Stimulated activated CD8-positive, alpha-beta memory T cell treated with anti-CD3 and anti-CD28 coated beads, Interleukin-7, amount 100 ng/mL, for 48 hours (primary cell): Measurements from ENCODE around the gene EIF1AD.
A peak's percentile ranks its signal among the peaks of the same experiment; 100 is the strongest.
"Not testable (repeated sequence)": the region's sequence is repeated elsewhere in the genome, so short reads cannot be mapped to it uniquely, and the experiment has no call there.

Experiments used
- DNase-seq, 2 donors: peaks; one replicate each; pipeline ENCODE4 v3.0.0-alpha.2; 2020; ENCODE audit warnings: low read depth in 1 of 2; ENCODE audit errors: extremely low read depth in 1 of 2

The EIF1AD gene

DNA sequence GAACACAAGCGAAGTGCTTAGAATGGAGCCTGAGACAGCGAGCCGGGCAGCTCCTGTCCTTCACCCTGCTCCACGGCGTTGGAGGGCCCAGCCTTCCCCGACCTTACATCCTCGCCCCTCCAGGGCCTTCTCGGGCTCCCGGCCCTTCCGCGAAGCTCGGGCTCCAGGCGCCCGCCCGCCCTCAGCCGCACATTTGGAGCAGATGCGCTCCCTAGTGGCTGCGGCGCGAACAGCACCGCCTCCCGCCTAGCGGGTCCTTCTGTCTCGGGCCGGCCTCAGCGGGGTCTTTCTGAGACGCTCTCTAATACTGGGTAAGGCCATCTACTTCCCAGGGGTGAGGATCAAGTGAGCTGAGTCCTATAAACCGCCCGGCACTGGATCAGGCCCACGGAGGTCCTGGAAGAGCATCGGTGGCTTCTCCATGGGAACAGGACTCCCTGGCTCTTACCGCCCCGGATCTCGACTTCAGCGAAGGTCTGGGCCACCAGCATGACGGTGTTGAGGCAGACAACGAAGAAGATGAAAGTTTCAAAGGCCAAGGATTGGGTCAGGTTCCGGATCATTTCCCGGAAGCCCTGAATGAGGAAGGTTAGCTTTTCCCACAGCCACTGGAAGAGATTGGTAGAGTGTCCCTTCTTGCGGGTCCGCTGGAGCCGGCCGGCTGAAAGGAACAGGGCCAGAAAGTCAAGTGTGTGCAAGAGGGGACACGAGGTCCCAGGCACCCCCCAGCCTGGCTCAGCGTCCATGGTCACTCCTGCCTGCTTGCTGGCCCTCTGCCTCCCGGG, 20.6 kb upstream of the EIF1AD start:
- peak; percentile 52 to 62 for DNase-seq

DNA sequence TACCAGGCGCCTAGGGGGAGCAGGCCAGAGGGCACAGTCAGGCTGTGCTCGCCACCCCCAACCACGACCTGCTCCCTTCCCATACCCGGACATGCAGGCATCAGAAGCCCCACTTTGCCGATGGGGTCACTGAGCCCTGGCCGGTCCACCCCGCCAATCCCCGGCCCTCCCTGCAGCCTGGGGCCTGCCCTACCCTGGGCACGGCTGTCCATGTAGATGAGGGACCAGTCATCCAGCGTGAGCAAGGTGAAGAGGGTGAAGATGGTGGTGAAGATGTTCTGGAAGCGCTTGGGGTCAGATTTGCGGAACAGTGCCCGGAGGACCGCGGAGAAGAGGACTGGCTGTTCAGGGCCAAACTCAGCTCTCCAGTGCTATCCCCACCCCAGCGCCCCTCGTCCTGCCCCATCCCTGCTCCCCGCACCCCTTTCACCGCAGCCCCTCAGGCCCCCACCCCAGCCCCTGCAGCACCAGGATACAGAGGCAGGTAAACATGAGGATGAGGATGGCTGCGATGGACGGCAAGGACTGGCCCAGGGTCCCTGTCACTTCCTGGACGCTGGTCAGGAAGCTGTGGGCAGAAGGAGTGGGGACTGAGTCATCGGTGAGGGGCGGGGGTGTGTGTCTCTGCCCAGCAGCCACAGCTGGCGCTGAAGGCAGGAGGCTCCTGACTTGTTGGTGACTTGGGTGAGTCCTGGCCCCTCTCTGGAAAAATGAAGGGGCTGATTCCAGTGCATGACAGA, 18.8 kb upstream of the EIF1AD start:
- peak in 1 of 2 donors; percentile 32 for DNase-seq

GRCh38 chr11:66020212-66020611, 18.3 kb upstream of the EIF1AD start:
- DNase-seq = no peak

DNA sequence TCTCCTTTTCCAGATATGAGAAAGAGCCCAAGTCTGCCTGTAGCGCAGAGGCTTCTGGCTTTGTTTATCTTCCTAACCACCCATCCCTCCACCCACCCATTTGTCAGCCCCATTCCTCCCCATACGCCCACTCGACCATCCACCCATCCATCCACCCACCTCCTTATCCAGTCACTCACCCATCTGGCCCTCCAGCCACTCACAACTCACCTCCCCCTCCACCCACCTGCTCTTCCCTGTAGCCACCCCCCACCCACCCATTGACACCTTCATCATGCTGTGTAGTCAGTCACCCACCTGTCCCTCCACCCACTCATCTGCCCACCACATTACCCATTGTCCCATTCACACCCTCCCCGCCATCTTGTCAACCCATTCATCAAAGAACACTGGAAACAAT, 15.4 kb upstream of the EIF1AD start:
- DNase-seq = no peak

DNA sequence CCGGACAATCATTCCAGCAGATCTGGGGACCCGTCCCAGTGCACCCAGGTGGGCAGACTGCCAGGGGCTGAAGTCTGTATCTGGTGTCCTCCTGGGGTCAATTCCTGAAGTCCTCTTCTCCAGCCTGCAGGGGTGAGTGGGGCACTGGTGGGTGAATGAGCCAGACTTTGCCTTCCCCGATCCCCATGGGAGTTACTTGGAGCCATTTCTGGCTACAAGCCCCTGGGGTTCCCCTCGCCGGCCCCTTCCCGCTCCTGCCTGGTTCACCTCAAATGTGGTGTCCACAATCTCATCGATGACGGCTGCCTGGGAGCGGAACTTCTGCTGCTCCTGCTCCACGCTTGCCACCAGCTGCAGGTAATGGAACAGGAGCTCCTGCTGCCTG, 14.8 kb upstream of the EIF1AD start:
- no peak for DNase-seq

- no peak for DNase-seq
These were observed 14.2 kb upstream of the EIF1AD start for GRCh38 chr11:66015936-66016792.

- DNase-seq = no peak
These were observed 13.5 kb upstream of the EIF1AD start for GRCh38 chr11:66015454-66015881.

DNA sequence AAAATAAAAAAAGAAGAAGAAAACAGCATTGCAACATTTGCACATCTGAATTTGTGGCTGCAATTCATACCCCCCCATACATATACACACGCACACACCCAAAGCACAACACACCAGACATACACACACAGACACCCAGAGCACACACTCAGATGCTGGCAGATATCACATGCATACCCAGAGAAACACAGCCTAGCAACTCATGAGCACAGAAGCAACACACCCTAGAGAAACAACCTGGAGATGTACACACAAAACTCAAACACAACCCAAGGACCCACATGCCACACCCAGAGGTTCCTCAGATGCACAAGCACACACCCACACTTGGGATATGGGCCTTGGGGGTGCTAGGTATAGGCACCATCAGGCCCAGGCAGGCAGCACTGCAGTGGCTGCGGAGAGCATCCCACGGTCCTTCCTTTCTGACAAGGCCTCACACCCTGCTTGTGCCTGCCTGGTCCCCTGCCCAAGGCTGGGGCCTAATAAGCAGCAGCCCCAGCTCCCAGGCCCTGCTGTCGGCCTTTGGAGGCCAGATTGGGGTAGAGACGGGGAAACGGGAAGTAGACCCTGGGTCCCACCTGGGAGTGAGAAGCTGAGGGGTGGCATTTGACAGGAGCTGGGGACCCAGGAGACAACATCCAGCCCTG, 13.0 kb upstream of the EIF1AD start:
- DNase-seq = no peak

DNA sequence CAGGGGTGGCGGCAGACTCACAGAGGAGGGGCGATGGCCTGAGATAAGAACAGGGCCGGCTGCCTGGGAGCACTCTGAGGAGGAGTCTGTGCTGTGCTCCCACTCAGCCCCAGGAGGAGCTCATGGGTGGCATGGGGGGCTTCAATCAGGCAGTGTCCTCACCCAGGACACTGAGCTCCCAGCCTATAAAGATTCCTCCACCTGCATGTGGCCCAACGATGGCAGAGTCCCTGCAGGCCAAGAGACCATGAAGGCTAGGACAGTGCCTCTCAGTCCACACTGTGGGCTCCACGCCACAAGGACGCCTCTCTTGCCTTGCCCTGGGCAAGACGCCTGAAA, 11.8 kb upstream of the EIF1AD start:
- DNase-seq = no peak

DNA sequence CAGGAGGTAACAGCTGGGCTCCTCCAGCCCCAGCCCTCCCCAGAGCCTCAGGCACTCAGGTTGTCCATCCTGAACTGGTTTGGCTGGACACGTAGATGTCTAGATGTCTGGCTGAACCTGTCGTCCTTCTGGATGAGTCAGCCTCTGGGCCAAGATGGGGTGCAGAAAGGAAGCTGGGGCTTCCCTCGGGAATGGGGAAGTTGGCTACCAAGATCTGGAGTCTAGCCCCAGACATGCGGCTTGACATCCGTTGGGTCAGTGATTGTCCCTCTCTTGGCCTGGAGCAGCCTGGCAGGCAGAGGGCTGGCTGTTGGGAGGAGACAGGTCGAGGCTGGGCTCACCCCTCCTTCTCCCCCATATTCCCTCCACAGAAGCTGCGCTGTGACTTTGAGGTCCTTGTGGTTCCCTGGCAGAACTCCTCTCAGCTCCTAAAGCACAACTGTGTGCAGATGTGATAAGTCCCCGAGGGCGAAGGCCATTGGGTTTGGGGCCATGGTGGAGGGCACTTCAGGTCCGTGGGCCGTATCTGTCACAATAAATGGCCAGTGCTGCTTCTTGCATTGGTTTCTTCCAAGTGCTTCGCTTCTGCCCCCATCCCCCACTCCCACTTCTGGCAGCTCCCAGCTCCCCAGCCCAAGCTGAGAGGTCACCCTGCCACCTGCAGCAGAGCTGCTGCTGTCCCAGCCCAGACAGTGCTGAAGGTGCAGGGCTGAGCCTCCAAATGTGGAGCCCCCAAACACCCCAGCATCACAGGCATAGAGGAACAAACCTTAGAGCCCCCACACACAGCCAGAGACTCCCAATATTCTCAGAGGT, 11.2 kb upstream of the EIF1AD start:
- no peak for DNase-seq

DNA sequence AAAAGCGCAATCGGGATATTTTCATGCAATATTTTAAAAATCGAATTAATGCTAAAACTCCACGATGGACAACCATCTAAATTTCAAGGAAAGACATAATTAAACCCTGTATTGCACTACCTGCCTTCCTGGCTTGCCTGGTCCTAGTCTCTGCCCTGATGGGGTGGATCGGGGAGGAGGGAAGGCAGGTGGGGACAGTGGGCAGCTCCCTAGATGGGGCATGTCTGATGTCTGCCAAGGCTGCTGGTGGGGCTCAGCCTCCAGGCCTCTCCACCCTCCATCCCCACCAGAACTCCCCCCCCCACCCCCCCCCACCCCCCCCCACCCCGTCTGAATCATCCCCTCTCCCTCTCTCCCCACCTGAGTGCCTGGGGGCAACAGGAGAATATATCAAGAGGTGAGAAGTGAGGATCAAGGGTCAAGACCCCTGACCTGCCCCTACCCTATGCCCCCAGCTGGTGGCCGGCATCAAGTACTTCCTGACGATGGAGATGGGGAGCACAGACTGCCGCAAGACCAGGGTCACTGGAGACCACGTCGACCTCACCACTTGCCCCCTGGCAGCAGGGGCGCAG, 10.5 kb upstream of the EIF1AD start:
- no peak for DNase-seq

GRCh38 chr11:66011785-66012303, 9.9 kb upstream of the EIF1AD start, which contains the start of gene CST6:
Gene CST6, plus strand, starts transcription at chr11:66012008. Its CDS starts 37 bp downstream, at chr11:66012045.
- DNase-seq = no peak

DNA sequence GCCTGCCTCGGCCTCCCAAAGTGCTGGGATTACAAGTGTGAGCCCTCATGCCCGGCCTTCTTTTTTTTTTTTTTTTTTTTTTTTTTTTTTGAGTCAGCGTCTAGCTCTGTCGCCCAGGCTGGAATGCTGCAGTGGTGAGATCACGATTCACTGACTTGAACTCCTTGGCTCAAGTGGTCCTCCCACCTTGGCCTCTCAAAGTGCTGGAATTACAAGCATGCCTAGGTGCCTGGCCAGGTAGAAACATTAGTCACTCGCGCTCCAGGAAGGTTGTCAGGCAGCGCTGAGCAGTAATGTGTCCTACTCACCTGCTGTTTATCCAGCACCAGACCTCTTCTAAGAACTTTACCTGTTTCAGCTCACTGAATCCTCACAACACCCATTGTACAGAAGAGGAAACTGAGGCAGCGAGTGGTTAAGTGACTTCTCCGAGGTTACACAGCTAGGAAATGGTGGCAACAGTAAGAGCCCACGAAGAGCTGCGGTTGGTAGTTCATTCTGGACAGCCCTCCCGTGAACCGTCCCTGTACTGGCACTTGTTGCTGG, 9.4 kb upstream of the EIF1AD start:
- no peak for DNase-seq

DNA sequence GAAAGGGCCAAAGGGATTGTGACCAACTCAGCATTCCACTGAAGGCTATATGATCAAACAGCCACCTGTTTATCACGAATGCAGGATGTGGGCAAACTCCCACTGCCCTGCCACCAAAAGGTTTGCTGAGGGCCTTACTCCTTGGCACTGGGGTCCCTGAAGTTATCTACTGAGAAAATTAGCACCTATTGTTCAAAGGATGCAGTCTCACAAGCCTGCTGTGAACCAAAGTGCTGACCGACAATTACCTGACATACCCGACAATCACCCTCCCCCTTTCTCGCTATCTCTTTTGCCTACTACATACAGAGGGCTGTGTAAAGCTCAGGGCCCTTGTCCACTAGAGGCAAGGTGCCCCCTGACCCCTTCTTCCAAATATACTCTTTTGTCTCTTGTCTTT, 8.1 kb upstream of the EIF1AD start:
- not testable (repeated sequence) for DNase-seq

GRCh38 chr11:66008468-66009101, 6.6 kb upstream of the EIF1AD start:
- no peak for DNase-seq

GRCh38 chr11:66008095-66008467, 6.1 kb upstream of the EIF1AD start:
- DNase-seq = no peak

DNA sequence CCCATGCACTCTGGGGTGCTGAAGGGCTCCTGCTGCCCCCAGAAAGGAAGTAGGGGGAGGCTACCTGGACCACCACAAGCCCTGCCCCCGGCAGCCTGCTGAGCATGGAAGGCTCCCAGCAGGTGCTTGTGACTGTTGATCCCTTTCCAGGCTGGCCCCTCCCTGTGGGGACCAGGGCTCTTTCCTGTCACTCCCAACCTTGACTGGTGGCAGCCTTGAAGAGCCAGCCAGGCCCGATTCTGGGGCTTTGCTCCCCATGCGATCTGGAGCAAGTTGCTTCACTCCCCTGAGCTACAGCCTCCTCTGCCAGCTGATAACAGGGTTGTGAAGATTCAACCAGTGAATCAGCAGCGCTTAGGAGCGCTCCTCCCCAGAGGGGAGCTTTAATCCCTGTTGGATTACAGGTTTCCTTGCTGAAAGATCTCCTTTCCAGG, 5.3 kb upstream of the EIF1AD start:
- DNase-seq = no peak

- no peak for DNase-seq
These were observed 4.9 kb upstream of the EIF1AD start for GRCh38 chr11:66006891-66007176.
